ENCODE results near the gene PHF8.

DNA sequence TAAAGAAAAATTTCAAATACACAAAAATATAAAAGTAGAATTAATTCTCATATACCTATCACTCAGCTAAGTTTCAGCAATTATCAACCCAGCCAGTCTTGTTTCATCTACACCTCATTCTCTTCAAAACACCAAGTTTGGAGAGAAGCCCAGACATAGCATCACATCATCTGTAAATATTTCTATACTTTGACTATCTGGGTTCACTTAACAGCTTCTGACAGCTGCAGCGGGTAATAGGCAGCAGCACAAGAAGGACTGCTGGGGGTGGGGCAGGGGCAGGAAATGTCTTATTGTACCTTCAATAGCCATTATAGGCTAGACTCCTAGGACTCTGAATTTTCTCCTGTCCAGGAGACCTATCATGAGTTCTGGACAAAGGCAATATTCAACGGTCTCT, 54.1 kb downstream of the PHF8 start:
- TF ChIP-seq, protein P1, sequence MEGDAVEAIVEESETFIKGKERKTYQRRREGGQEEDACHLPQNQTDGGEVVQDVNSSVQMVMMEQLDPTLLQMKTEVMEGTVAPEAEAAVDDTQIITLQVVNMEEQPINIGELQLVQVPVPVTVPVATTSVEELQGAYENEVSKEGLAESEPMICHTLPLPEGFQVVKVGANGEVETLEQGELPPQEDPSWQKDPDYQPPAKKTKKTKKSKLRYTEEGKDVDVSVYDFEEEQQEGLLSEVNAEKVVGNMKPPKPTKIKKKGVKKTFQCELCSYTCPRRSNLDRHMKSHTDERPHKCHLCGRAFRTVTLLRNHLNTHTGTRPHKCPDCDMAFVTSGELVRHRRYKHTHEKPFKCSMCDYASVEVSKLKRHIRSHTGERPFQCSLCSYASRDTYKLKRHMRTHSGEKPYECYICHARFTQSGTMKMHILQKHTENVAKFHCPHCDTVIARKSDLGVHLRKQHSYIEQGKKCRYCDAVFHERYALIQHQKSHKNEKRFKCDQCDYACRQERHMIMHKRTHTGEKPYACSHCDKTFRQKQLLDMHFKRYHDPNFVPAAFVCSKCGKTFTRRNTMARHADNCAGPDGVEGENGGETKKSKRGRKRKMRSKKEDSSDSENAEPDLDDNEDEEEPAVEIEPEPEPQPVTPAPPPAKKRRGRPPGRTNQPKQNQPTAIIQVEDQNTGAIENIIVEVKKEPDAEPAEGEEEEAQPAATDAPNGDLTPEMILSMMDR (IDR thresholded peaks at IDR 0.05): no peak
- TF ChIP-seq POLR2A (IDR thresholded peaks at IDR 0.05): no peak

Data from adrenal gland (tissue), 5 donors.